Mesodermal cell (in vitro differentiated cells): Measurements from ENCODE around the gene GRIN3B. TPM values are rescaled to one million over a fixed set of nuclear protein-coding genes. Genes with fewer than 3 reads are reported as not detected.

Experiments
- H3K27ac ChIP-seq: 2 replicates; pipeline ENCODE4 v1.7.0; 2013; ENCODE audit warnings: mild to moderate bottlenecking, low read depth, low read length, moderate library complexity; ENCODE audit not compliant: severe bottlenecking
- H3K36me3 ChIP-seq: 2 replicates; pipeline ENCODE4 v1.7.1; 2013; ENCODE audit warnings: mild to moderate bottlenecking, low read length, moderate library complexity; ENCODE audit not compliant: control insufficient read depth, insufficient read depth
- H3K4me1 ChIP-seq: one replicate; pipeline ENCODE4 v1.7.1; 2013; ENCODE audit warnings: mild to moderate bottlenecking, low read length; ENCODE audit not compliant: insufficient read depth, control insufficient read depth, poor library complexity, severe bottlenecking
- H3K4me3 ChIP-seq: 2 replicates; pipeline ENCODE4 v1.7.0; 2013; ENCODE audit warnings: low read length, control low read depth, mild to moderate bottlenecking; ENCODE audit not compliant: insufficient read depth, poor library complexity, severe bottlenecking; ENCODE audit errors: extremely low read depth
- H3K9me3 ChIP-seq: 2 replicates; pipeline ENCODE4 v1.7.1; 2013; ENCODE audit warnings: mild to moderate bottlenecking, low read length, moderate library complexity; ENCODE audit not compliant: control insufficient read depth
- WGBS, 2 experiments: methylation state at CpG; one replicate each; pipeline ENCODE4 v1.1.5; 2013; ENCODE audit warnings: missing lambda C conversion rate in 2 of 2; ENCODE audit not compliant: insufficient coverage in 2 of 2; 5-methylcytosine and 5-hydroxymethylcytosine counted together
- polyA plus RNA-seq, 2 experiments: library from polyadenylated mRNA; stranded (reverse); fragments of 50-300 nt; gene quantifications; one replicate each; pipeline ENCODE4 v1.2.3, GENCODE V29; 2013

Gene GRIN3B, protein sequence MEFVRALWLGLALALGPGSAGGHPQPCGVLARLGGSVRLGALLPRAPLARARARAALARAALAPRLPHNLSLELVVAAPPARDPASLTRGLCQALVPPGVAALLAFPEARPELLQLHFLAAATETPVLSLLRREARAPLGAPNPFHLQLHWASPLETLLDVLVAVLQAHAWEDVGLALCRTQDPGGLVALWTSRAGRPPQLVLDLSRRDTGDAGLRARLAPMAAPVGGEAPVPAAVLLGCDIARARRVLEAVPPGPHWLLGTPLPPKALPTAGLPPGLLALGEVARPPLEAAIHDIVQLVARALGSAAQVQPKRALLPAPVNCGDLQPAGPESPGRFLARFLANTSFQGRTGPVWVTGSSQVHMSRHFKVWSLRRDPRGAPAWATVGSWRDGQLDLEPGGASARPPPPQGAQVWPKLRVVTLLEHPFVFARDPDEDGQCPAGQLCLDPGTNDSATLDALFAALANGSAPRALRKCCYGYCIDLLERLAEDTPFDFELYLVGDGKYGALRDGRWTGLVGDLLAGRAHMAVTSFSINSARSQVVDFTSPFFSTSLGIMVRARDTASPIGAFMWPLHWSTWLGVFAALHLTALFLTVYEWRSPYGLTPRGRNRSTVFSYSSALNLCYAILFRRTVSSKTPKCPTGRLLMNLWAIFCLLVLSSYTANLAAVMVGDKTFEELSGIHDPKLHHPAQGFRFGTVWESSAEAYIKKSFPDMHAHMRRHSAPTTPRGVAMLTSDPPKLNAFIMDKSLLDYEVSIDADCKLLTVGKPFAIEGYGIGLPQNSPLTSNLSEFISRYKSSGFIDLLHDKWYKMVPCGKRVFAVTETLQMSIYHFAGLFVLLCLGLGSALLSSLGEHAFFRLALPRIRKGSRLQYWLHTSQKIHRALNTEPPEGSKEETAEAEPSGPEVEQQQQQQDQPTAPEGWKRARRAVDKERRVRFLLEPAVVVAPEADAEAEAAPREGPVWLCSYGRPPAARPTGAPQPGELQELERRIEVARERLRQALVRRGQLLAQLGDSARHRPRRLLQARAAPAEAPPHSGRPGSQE
- 1.7 TPM for polyA plus RNA-seq (2013, experiment 1 of 2)
- polyA plus RNA-seq (2013, experiment 2 of 2) = 1.4 TPM

DNA sequence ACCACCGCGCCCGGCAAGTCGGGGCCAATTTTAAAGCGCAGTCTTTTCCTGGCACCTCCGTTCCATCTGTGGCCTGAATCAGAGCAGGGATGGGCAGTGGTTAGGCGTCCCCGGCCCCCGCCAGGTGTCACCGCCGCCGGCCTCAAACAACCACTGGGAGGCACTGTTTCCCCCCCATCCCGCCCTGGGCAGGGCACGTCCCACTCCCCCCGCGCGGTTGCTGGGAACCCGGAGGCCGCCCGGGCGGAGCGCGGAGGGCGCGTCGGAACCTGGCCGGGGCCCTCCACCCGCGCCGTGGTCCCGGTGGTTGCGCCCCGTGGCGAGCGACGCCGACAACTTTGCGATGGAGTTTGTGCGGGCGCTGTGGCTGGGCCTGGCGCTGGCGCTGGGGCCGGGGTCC lies at the start of gene GRIN3B:
GRIN3B (plus strand) TSS at position 325 of the 400 bp plus-strand sequence; CDS start at position 344, 19 bp downstream.
- peaks cover under 1% of the 10 kb centered on the region for H3K36me3 ChIP-seq
- WGBS, 2 experiments = 3 to 4% methylated on average over 28 to 36 of the region's 43 CpGs
- no peaks in the 10 kb centered on the region for H3K9me3 ChIP-seq
- H3K4me3 ChIP-seq = peak within 1 kb of the TSS; percentile 33
- H3K4me1 ChIP-seq = peaks cover 3% of the 10 kb centered on the region
- no peak within 1 kb of the TSS for H3K27ac ChIP-seq

DNA sequence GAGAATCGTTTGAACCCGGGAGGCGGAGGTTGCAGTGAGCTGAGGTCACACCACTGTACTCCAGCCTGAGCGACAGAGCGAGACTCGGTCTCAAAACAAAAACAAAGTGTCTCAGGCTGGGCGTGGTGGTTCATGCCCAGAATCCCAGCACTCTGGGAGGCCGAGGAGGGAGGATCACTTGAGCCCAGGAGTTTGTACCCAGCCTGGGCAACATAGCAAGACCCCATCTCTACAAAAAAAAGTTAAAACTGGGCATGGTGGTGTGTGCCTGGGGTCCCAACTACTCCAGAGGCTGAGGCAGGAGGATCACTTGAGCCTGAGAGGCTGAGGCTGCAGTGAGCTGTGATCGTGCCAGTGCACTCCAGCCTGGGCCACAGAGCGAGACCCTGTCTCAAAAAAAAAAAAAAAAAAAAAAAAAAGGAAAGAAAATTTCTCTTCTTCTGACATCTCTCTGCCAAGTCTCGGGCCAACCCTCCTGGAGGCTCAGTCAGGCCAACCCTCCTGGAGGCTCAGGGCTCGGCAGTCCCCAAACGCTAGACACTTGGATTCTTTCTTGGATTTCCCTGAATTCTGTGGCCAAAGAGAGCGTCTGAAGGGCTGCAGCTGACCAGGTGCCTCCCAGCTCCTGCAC lies 48.1 kb upstream of the GRIN3B start:
- Histone ChIP-seq H3K27ac (peak overlapping the region; percentile 96), H3K9me3 (no peaks in the 10 kb centered on the region), H3K4me3 (no peak overlapping the region), H3K4me1 (peaks cover 46% of the 10 kb centered on the region), H3K36me3 (peaks cover 42% of the 10 kb centered on the region)
- WGBS, 2 experiments = 83 to 86% methylated on average over 10 to 13 of the region's 14 CpGs

DNA sequence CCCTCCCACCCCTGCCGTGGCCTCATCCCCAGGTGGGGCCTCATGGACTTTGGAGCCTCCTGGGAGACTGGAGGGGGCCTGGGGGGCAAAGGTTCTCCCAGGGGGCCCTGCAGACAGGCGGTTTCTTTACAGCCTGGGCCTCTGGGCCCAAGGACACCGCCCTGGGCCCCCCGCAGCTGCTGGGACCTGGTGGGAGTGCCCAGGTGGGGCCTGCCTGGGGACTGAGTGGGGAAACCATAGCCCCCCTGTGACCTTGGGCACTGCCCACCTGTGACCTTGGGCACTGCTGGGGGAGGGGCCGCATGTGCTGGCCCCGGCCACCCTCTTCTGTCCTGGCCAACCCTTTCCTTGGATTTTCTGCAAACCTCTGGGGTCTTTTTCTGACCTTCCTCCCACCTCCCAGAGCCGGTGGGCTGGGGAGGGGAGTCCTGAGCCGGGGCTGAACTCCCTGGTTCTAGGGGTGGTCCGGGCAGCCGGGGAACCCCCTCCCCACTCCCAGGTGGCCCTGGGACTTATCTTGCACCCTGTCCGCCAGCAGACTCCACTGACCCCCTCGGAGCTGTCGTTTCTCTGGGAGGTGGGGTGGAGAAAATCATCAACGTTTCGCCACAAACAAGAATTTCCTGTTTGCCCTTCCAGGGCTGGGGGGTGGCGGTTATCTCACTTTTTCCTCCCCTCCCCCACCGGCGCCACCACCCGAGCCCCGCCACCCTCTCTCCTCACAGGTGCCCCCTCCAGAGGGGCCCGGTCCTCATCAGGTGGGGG lies 47.4 kb upstream of the GRIN3B start:
- peaks cover 48% of the 10 kb centered on the region for H3K4me1 ChIP-seq
- peak overlapping the region; percentile 96 for H3K27ac ChIP-seq
- H3K9me3 ChIP-seq = no peaks in the 10 kb centered on the region
- WGBS, 2 experiments = 35 to 48% methylated on average over 4 to 6 of the region's 21 CpGs
- peaks cover 39% of the 10 kb centered on the region for H3K36me3 ChIP-seq
- H3K4me3 ChIP-seq = peak overlapping the region; percentile 11

DNA sequence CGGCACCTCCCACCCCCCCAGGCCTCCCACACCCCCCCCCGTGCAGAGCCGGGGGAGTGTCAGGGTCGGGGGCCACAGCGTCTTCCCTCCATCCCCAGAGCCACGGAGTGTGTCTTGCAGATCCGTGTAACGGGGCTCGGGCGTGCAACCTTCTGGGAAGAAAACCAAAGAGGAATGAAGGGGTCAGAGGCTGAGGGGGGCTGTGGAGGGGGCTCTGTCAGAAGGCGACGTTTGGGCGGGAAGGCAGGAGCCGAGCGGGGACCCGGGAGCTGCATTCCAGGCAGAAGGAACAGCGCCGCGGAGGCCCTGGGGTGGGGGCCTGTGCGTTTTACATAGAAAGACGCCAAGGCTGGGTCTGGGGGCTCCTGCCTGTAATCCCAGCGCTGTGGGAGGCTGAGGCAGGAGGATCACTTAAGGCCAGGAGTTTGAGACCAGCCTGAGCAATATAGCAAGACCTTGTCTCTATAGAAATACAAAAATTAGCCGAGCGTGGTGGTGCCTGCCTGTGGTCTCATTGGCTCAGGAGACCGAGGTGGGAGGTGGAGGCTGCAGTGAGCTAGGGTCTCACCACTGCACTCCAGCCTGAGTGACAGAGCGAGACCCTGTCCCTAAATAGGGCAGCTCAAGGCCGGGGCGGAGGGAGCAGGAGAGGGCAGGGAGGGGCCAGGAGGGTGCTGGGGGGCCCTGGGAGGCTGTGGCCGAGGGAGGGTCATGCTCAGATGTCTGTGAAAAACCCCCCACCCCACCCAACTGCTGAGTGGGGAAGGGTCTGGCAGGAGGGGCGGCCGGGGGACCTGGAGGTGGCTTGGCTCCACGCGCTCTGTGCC lies 46.6 kb upstream of the GRIN3B start:
- H3K36me3 ChIP-seq = peaks cover 32% of the 10 kb centered on the region
- no peaks in the 10 kb centered on the region for H3K9me3 ChIP-seq
- H3K4me1 ChIP-seq = peaks cover 48% of the 10 kb centered on the region
- H3K4me3 ChIP-seq = peak overlapping the region; percentile 11
- peak overlapping the region; percentile 96 for H3K27ac ChIP-seq
- WGBS, 2 experiments = 38 to 41% methylated on average over 14 to 19 of the region's 33 CpGs

DNA sequence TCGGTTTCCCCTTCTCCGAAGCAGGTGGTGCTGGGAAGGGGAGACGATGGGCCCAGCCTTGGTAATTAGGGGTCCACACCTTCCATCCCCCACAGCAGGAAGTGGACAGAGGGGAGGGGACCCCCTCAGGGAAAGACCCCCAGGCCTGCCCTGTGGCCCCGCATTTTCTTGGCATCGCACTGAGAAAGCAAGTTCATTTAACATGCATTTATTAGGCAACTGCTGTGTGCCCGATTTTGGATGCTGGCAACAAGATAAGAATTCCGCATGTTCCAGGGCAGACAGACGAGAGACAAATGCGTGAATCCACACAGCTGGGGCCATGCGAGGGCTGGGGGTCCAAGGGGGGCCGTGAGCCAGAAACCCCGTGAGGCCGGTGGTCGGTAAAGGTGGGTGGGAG lies 45.9 kb upstream of the GRIN3B start:
- H3K9me3 ChIP-seq = no peaks in the 10 kb centered on the region
- peak overlapping the region; percentile 96 for H3K27ac ChIP-seq
- peaks cover 49% of the 10 kb centered on the region for H3K4me1 ChIP-seq
- WGBS, 2 experiments = 71 to 83% methylated on average over 11 to 12 of the region's 14 CpGs
- H3K4me3 ChIP-seq = no peak overlapping the region
- peaks cover 38% of the 10 kb centered on the region for H3K36me3 ChIP-seq

DNA sequence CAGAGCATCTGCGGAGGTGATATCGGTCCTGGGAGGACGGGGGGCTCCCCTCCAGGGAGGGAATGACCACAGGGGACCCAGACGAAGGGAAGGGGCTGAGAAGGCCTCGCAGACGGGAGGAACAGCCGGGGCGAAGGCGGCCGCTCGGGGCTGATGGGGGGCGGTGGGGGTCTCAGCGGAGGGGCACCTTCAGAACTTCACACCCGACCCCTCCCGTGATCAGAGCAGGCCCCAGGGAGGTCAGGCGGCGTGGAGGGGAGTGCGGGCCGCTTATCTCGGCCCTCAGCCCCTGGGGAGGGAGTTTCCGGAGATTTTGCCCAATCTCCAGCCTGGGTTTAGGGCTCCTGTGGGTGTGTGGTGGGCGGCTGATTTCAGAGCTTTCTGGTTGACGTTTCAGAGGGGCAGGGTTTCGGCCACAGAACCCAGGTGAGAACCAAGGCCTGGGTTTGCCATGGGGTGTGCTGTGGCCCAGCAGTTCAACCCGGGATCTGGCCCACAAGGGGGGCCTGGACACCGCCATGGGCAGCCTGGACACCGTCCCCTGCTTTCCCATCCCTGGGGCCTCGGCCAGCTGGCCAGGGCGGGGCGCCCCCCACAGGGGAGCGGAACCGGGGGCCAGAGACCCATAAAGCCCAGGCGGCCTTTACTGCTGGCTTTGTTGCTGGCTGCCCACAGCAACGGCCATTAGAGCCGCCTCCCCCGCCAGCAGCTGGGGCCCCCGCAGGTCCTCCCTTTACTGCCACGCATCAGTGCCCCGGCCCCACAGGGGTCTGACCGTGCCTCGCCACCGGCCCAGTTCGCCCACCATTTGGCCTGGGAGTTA lies 45.3 kb upstream of the GRIN3B start:
- WGBS, 2 experiments = 68 to 74% methylated on average over 37 to 41 of the region's 43 CpGs
- H3K9me3 ChIP-seq = no peaks in the 10 kb centered on the region
- H3K4me1 ChIP-seq = peaks cover 54% of the 10 kb centered on the region
- peaks cover 42% of the 10 kb centered on the region for H3K36me3 ChIP-seq
- peak overlapping the region; percentile 96 for H3K27ac ChIP-seq
- no peak overlapping the region for H3K4me3 ChIP-seq

DNA sequence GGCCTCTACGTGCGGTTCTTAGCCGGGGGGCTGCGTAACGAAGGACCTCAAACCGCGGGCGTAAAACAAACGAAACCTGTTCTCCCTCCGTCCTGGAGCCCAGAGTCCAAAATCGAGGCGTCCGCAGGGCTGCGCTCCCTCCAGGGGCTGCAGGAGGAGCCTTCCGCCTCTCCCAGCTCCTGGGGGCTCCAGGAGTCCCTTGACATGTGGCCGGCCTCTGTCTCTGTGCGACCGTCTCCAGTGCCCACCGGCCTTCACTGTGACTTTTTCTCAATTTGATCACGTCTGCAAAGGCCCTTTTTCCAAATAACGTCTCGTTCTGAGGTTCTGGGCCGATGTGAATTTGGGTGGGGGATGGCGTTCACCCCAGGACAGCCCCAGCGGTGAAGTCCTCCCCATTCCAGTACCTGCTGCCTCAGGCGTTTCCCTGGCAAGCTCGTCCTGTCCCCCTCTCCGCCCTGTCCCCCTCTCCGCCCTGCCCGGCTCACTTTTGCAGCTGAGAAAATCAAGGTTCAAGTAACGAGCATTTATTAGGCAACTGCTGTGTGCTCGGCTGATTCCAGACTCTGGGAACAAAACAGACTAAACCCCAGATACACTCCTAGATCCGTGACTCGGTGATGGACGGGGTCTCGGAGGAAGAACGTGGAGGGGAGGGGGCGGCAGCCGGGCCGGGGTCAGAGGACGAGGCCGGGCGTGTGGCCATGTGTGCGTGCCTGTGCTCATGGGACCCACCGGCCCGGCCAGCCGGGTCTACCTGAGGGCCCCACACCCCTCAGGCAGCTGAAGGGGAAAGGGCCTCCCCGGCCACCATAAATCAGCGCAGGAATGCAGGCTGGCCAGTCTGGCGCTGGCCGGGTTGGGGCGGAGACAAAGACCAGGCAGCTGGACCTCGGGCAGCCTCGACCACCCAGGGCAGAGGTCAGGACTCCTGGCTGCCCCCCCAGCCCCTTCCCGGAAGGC lies 44.1 kb upstream of the GRIN3B start:
- H3K9me3 ChIP-seq = no peaks in the 10 kb centered on the region
- H3K36me3 ChIP-seq = peaks cover 50% of the 10 kb centered on the region
- H3K4me3 ChIP-seq = no peak overlapping the region
- peaks cover 66% of the 10 kb centered on the region for H3K4me1 ChIP-seq
- H3K27ac ChIP-seq = peak overlapping the region; percentile 96
- WGBS, 2 experiments = 65 to 77% methylated on average over 45 to 50 of the region's 55 CpGs

DNA sequence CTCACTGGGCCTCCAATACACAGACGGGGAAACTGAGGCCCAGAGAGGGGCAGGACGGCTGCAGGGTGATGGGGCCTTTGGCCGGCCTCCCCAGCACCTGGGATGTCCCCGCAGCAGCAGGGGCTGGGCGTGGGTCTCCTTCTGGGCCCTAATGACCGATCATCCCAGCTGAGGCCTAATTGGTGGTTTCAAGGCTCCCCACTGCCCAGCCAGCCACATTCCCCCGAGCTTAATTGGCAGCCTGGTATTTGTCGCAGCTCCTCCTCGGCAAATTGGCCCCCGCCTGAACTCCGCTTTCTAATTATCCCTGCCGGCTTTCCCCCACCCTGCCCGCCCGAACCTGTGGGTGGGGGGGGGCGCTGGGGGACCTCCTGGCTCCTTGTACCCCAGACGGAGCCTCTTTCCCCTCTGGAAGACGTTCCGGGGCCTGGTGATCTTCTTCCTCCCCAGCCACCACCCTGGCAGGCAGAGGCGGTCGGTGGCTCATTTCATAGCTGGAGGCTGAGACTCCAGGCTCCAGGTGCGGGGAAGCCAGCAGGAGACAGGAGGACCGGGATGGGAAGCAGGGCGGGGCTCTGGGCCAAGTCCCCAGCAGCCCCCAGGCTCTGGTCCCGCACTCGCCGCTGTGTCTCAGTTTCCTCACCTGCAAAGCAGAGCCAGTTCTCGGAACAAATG lies 43.3 kb upstream of the GRIN3B start:
- Histone ChIP-seq H3K4me3 (no peak overlapping the region), H3K36me3 (peaks cover 50% of the 10 kb centered on the region), H3K27ac (peak overlapping the region; percentile 96), H3K4me1 (peaks cover 66% of the 10 kb centered on the region), H3K9me3 (no peaks in the 10 kb centered on the region)
- WGBS, 2 experiments = 40 to 47% methylated on average over 14 to 16 of the region's 27 CpGs
